Stimulated activated CD8-positive, alpha-beta memory T cell treated with anti-CD3 and anti-CD28 coated beads, Interleukin-4, amount 100 ng/mL, for 1 hour (primary cell): ENCODE data around the gene NXPE3.

ENCODE experiments used
- DNase-seq, 2 donors: peaks; one replicate each; pipeline ENCODE4 v3.0.0-alpha.2; 2020; ENCODE audit warnings: low read depth in 2 of 2, low spot score in 1 of 2

The NXPE3 gene

DNA sequence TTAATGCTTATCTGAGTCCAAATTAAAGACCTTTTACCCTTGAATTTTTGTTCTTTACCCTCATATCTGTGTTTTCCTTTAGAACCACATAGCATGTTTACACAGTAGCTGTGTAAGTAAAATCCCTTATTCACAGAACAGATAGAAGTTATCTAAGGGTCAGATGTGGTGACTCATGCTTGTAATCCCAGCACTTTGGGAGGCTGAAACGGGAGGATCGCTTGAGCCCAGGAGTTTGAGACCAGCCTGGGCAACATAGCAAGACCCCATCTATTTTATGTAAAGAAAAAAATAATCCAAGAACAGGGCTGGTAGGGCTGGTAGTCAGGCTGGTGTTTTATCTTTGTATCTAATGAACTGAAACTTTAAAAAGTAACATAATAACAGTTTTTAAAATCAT lies 23.2 kb downstream of the NXPE3 start:
- DNase-seq, result no peak

DNA sequence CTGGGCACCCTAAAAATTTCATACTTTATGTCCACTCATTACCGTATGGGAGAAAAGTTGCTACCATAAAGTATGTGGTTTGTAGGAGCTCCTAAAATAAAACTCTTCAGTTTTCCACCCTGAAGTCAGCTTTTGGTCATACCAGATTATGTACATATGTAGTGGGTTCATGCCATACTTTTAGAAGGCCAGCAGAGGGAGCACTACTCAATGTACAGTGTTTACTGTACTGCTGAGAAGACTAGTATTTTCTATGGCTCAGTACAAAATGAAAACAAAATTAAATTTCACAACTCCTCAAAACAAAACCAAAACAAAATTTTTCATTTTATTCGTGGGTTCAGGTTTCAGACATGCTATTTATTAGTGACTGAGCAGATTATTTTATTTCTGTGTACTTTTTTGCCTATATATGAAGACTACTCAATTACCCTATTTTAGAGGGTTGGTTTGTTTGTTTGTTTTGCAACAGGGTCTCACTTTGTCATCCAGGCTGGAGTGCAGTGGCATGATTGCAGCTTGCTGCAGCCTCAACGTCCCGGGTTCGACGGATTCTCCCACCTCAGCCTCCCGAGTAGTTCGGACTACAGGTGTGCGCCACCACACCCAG lies 24.3 kb downstream of the NXPE3 start:
- DNase-seq, result peak in 1 of 2 donors; percentile 17

- DNase-seq, result no peak
These were observed 24.9 kb downstream of the NXPE3 start for GRCh38 chr3:101803939-101804338.

DNA sequence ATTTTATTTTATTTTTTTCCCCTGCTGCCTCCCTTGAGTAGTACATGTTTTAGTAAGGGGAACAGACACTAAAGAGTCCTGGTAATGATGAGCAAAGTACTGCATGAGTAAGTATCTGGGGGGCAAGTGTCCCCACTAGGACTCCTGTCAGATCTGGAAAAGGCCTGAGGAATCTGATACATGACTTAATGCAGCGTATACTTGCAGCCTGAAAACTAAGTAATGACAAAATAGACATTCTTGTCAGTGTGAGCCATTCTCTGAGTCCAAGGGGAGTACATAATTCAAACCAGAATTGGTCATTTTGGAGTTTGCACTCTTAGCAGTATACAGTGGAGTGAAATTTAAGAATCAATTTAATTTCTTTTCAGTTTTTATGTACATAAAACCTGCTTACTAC lies 27.5 kb downstream of the NXPE3 start:
- DNase-seq, result no peak

GRCh38 chr3:101807888-101808287 lies 28.9 kb downstream of the NXPE3 start:
- no peak for DNase-seq

- no peak for DNase-seq
These were observed 30.4 kb downstream of the NXPE3 start for GRCh38 chr3:101809178-101810021.

- DNase-seq, result no peak
These were observed 31.0 kb downstream of the NXPE3 start for GRCh38 chr3:101810022-101810418.

DNA sequence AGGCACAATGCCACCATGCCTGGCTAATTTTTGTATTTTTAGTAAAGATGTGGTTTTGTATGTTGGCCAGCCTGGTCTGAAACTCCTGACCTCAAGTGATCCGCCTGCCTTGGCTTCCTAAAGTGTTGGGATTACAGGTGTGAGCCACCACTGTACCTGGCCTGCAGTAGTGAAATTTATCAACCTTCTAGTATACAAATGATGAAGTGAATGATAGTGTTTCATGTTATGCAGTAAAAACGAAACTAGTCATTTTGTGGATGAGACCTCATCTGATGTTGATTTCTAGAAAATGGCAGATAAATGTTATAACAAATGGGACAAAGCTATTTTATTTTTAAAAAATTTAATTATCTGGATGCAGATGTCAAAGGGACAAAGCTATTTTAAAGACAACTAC lies 32.9 kb downstream of the NXPE3 start:
- no peak for DNase-seq

DNA sequence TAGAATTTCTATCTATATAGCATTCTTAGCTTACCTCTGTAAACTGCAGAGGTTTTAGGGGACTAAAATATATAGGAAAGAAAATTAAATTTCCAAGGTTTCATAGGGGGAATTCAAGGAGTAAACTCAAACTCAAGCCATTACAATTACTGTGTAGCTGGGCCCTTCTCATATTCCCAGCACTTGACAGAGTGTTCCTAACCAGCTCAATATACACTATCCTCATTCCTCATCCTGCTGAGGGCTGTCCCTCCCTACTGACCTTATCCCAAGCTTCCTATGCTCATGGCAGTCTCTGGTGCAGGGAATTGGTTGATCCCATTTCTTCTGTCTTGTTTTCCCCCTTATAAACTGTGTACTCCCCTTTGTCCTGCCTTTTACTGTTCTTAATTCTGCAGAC lies 33.9 kb downstream of the NXPE3 start:
- DNase-seq, result no peak

DNA sequence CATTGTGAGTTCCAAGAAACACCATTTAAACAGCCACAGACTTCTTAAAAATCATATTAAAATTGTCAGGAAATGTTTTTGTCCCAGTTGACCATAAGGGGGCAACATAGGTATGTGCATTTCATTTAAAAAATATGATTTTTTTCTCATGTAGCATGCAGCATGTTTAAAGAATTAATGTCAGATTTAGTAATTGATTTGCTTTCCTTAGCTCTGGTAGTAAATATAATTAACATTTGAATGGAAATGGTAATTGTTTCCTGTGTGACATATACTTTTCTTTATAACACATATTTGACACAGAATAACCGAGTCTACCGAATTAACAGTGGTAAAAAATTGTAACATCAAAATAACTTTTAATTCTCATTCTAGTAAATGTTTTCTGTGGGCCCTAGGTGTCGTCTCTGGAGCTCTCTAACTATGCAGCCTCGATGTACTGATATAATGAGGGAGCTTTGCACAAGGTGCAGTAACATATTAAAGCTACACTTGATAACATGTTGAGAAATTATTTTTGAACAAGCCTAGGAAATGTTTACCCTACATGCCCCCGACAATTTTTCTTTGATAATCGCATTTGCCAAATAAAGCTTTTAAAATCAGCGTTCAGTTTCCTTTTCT lies 34.9 kb downstream of the NXPE3 start:
- no peak for DNase-seq

DNA sequence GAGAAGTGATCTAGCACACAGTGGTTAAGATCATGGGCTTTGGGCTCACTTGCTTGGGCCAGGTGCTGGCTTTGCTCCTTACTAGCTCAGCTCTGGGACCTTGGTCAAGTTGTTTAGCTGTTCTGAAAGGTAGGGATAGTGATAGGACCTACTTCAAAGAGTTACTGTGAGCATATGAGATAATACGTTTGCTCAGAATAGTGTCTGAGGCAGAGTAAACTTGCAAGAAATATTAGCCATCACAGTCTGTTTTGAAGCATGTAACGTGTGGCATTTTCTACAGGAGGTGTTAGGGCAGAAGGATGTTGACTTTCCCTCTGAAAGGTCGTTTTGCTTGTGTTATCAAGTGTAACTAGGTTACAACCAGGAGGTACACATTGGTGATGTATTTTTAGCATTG lies 35.8 kb downstream of the NXPE3 start:
- DNase-seq, result no peak

DNA sequence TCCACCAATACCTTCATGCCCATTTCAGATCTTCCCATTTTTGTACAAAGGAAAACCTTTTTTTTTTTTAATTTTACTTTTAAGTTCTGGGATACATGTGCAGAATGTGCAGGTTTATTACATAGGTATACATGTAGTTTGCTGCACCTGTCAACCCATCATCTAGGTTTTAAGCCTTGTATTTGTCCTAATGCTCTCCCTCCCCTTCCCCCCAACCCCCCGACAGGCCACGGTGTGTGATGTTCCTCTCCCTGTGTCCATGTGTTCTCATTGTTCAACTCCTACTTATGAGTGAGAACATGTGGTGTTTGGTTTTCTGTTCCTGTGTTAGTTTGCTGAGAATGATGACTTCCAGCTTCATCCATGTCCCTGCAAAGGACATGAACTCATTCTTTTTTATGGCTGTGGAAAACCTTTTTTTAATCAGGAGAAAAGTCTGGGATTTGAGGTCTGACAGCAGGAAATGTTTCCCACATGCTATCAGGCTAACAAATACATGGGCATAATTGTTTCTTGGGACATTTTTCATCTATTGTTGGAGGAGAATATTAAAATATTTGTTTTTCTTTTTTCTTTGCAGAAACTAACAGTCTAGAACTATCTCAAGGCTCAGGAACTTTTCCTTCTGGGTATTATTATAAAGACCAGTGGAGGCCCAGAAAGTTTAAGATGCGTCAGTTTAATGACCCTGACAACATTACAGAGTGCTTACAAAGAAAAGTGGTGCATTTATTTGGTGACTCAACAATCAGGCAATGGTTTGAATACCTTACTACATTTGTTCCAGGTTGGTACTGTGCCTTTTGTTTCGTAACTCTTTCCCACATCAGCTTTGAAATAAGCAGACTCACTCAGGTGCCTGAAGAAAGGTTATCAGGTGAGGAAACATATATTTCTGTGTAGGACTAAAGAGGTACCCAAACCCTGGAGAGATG lies 37.5 kb downstream of the NXPE3 start:
- no peak for DNase-seq

DNA sequence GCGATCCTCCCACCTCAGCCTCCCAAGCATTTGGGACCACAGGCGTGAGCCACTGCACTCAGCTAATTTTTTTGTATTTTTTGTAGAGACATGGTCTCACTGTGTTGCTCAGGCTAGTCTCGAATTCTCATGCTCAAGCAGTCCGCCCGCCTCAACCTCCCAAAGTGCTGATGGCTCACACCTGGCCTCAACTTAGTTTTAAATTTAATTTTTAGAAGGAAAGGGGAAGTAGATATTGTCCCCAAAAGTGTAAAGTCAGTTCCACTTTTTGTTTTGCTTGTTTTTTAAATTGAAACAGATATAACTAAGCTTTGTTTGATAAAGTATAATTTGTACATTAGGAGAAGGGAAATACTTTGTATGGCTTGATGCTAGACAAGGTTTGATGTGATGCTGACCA lies 39.0 kb downstream of the NXPE3 start:
- DNase-seq, result no peak

DNA sequence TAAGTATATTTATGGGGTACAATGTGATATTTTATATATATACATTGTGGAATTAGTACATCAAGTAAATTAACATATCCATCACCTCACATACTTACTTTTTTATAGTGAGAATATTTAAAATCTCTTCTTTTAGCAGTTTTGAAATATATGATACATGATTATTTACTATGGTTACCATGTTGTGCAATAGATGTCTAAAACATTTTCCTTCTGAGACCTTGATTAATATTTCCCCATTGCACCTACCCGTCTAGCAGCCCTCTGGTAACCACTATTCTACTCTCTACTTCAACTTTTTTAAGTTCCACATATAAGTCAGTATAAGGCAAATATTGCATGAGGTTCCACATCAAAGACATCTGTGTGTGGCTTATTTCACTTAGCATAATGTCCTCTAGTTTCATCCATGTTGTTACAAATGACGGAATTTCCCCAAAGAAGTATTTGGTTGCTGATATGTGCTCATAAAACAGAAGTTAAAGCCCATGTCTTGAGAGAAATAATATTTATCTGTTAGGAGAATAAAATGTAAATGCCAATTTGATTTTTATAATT lies 40.7 kb downstream of the NXPE3 start:
- no peak for DNase-seq

DNA sequence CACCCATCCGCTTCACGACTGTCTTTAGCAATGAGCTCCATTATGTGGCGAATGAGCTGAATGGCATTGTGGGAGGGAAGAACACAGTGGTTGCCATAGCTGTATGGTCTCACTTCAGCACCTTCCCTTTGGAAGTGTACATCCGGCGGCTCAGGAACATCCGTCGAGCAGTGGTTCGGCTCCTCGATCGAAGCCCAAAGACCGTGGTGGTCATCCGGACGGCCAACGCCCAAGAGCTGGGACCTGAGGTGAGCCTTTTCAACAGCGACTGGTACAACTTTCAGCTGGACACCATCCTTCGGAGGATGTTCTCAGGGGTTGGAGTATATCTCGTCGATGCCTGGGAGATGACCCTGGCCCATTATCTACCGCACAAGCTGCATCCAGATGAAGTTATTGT lies 42.5 kb downstream of the NXPE3 start:
- DNase-seq, result no peak

GRCh38 chr3:101823525-101823924 lies 44.5 kb downstream of the NXPE3 start:
- no peak for DNase-seq

DNA sequence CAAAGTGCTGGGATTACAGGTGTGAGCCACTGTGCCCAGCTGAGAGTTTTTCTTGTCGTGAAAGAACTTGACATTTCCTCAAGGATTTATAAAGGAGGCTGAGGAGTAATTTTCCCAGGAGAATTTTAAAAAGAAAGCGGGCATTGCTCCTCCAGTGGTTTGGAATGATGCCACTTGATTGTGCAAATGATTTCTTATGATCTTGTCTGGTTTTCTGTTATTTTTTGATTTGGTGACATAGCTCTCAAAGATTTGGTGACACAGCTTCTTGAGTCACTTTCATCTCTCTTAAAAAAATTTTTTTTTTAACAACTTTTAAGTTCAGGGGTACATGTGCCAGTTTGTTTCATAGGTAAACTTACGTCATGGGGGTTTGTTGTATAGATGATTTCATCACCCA lies 45.7 kb downstream of the NXPE3 start:
- no peak for DNase-seq

GRCh38 chr3:101825904-101826445 lies 47.0 kb downstream of the NXPE3 start:
- DNase-seq, result no peak

GRCh38 chr3:101827211-101828174 lies 48.5 kb downstream of the NXPE3 start:
- peak; percentile 52 to 55 for DNase-seq

DNA sequence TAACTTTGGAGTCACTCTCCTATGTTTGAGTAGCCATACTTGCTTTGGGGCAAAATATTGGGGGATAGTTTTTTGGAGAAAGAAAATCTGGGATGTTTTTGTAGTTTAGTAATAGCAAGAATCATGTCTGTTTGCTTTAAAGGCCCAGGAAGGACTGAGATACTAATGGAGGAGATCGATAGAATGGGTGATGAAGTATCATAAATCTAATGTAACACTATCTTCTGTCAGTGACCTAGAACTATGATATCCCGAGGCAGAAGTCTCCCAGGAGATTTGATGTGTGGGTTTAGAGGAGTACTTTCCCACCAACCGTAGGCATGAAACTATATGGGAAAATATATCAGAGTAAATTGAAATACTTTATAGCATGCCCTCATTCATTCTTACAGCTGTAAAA lies 49.3 kb downstream of the NXPE3 start:
- no peak for DNase-seq
